GM21360 (cell line): Measurements from ENCODE around the gene ZNF74.

Experiments used
- ATAC-seq: cut with Tn5 transposase; IDR thresholded peaks from one replicate; pipeline ENCODE4 v1.9.1; 2021; ENCODE audit warnings: mild to moderate bottlenecking, moderate library complexity; ENCODE audit not compliant: unreplicated experiment

ZNF74 gene

DNA sequence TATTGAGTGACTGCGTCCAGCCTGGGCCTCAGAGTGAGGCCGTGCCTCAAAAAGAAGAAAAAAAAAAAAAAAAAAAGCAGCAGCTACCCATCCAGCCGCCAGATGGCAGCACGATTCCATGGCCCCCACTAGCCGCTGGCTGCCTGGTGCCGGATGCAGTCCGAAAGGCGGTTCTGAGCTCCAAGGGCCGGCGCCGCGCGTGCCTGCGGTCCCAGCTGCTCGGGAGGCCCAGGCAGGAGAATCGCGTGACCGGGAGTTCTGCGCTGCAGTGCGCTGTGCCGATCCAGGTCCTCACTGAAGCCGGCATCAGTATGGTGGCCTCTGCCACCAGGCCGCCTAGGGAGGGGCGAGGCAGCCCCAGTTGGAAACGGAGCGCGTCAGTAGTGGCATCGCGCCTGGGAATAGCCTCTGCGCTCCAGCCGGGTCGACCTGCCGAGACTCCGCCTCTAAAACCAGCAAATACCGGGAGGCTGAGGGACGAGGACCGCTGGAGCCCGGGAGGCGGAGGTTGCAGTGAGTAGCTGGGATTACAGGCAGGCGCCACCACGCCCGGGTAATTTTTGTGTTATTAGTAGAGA is 24.3 kb downstream of the ZNF74 start:
- no peak for ATAC-seq

DNA sequence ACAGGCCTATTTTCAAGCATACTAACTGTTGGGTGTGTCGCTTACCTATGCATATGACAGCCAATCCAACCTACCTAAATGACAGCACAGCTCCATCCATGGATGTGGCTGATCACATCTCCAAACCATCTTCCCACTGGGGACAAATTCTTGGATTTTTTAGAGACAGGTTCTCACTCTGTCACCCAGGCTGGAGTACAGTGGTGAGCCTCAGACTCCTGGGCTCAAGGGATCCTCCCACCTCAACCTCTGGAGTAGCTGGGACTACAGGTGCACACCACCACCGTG is 25.7 kb downstream of the ZNF74 start:
- ATAC-seq: no peak

DNA sequence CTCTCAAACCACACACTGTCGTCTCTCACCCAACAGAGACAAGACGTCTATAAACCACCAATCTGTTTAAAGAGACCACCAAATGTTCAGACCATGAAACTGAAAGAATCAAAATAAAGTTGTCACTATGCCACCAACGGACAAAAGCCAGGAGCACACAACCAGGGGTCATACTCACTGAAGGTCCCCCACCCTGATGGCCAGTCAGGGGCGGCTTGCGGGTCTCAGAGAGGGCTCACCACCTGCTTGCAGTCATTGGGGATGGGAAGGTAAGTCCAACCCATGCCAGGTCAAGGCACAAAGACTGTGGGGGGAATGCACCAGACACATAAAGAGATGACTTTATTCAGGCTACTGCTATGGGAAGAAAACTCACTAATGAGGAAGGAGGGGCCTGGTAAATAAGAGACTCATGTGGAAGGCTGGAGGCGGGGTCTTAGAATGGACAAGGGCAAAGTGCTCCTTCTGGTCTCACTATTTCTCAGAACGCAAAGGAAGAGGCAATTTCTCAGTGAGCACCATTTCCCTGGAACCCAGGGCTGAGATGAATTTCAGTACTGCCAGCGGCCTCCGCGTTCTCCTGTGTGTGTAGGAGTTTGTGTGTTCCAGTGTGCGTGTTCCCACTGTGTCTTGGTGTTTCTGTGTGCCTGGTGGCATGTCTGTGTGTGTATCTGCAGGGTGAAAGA is 26.3 kb downstream of the ZNF74 start:
- no peak for ATAC-seq

DNA sequence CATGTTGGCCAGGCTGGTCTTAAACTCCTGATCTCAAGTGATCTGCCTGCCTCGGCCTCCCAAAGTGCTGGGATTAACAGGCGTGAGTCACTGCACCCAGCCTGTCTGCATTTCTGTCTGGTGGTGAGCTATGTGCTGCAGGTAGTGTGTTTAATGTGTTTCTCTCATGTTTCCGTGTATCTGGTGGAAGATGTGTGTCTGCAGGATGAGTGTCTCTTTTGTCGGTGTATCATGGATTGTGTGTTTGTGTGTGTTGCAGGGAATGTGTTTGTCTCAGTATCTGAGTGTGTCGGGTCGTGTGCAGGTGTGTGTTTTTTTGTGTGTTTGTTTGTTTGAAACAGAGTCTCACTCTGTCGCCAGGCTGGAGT is 27.5 kb downstream of the ZNF74 start:
- ATAC-seq: no peak

DNA sequence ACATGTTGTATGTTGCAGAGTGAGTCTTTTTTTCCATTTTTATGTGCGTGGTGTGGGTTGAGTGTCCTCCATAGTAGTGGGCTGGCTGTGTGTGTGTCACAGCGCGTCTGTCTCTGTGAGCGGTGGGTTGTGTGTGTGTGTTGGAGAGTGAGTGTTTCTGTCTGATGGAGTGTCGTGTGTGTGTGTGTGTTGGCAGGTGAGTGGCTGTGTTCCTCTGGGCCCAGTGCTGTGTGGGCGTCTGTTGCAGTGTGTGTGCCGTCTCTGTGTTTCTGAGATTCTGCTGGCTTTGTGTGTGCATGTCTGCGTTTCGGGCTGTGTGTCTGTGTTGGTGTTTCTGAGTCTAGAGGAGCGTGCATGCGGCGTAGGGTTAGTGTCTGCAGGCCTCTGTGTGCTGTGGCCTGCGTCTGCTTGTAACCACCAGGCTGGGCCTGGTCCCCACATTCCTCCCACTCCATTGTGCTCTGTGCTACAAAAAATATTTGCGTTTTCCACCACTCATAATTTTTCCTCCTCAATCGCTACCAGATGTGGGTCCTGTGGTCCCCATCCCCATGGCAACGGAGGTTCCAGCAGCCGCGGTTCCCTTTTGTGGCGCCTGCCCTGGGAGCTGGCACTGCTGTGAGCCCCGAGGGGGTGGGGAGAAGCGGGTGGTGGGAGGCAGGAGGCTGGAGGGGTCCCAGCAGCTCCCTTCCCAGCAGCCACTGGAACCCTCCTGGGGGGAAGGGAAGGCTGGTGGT is 28.5 kb downstream of the ZNF74 start:
- ATAC-seq: no peak

DNA sequence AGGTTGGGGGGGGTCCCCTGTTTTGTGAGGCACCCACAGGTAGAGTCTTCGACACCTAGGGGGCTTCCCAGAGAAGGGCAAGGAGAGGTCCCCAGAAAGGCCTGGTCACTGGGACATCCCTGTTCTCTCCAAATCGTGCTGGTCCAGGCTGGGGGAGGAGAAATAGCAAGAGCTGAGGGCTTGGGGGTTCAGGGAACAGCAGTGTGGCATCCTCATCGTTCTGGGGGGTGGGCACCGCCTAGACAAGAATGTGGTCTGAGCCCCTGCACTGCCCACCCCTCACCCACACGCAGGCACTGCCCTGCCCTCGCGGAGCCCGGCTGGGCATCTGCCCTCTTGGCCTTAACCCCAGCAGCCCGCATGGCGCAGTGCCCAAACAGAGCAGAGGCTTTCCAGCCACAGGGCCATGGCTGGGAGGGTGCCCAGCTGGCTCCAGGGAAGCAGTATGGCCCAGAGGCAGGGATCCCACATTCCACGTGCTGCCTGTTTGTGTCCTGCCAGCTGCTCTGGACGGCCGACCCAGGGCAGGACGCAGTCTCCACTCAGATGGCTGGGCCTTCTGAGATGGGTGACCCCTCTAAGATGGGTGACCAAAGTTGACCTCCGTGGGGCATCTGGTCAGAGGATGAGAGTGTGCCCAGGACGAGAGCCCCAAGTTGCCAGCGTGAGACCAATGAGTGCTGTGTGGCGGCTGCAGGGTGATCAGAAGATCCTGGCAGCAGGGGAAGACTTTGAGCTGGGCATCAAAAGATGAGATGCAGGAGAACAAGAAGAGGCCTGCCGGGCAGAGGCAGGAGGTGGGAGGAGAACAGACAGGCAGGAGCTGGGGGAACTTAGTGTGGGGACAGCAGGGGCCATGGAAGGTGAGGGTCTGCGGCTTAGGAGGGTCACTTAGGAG is 29.3 kb downstream of the ZNF74 start:
- ATAC-seq: no peak

DNA sequence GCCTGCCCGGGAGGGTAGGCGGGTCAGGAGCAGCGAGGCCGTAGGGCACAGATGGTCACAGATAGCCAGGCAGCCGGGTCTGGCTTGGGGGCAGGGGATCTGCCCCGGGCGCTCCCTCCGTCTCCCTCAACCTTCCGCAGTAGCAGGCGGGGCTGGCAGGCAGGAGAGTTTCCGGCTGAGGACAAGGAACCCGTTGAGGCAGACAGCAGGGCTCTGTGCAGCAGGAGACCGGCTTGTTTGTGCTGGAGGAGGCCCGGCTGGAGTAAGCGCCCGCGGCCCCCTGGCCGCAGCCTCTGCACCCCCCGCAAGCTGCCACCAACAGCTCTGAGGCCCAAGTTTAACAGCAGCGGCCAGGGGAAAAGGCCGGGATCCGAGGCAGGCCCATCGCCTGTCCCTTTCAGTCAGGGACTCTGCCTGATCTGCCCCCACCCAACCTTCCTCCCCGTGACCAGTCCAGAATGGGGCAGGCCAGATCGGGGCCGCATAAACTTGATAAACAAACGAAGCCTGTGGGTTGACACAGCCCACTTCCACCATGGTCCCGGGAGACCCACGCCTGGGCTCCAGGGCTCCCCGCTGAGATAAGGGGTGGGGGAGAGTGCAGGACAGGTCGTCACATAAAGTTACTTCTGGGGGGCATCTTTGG is 30.1 kb downstream of the ZNF74 start:
- ATAC-seq: no peak

DNA sequence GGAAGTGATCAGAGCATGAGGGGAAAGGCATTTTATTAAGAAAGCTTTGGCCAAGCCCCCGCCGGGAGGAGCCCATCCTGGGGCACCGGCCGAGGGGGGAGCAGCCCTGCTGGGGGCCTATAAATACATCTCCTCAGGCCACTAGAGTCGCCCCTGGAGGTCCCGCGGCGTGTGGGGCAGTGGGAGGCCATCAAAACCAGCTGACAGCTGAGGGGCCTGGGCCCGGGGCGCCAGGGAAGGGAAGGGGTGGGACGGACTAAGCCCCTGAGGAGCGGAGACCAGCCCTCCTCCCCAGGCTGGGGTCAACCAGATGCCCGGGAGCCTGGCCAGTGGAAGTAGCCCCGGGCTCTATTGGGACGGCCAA is 30.6 kb downstream of the ZNF74 start:
- ATAC-seq: no peak

DNA sequence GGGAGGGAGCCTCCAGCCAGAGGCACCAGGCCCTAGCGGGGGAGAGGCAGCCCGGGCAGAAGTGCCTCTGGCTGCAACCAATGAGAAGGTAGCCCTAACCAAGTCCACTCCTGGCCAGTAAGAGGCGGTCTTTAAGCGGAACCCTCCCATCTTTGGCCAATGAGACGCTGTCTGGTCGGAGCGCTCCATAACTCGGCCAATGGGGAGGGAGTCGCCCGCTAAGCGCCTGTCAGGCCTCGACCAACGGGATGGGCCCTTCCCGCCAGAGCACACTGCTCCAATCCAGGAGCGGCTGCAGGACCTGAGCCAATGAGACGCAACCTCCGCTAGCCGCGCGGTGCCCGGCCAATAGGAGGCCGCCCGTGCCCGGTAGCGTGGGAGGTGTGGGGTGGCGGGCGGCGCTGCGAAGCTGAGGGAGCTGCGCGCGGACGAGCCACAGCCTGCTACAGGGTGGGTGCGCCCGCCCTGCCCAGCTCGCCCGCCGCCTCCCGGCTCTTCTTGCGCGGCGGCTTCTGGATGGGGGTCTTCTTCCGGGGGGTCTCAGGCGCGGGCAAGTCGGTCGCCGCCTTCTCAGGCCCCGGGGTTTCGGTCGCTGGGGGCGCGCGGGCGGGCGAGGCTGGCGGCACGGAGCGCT is 31.1 kb downstream of the ZNF74 start:
- ATAC-seq: no peak

DNA sequence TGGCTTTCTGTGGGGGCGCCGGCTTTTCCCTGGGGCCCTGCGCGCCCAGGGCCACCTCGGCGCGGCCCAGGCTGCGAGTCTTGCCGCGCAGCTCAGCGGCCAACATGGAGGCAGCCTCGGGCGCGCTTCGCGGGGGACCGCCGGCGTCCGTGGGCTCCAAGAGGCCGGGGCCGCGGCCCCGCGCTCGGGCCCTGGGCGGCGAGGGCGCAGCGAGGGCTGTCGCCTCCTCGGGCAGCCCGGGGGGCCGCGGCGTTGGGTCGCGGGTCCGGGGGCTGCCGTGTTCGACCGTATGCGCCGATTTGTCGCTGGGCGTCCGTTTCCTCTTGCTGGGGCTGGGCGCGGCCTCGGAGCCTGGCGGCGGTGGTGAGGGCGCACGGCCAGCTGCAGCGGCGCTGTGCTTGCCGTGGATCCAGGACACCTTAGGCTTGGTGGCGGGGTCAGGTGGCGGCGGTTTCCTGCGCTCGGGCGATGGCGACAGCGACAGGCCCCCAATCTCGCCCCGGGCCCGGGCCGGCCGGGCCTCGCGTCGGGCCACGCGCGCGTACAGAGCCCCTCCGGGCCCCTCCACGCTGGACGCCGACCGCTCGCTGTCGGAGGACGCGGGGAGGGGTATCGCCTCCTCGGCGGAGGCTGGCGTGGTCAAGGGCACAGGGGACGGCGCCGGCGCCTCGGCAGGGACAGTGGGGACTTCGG is 31.8 kb downstream of the ZNF74 start:
- ATAC-seq: no peak

DNA sequence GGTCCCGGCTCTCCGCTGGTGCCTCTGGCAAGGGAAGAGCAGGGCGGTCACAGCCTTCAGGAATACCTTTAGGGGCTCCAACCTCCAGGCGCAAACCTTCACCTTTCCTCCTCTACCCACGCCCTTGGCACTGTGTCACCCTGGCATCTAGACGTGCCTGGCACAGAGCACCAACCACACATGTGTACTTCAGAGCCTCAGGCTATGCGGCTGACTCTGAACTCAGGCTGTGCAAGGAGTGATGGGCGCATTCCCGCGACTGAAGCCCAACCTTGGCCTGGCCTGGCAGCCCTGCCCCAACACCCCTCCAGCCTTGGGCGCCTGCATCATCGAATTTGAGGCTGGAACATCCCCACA is 32.3 kb downstream of the ZNF74 start:
- ATAC-seq: no peak

DNA sequence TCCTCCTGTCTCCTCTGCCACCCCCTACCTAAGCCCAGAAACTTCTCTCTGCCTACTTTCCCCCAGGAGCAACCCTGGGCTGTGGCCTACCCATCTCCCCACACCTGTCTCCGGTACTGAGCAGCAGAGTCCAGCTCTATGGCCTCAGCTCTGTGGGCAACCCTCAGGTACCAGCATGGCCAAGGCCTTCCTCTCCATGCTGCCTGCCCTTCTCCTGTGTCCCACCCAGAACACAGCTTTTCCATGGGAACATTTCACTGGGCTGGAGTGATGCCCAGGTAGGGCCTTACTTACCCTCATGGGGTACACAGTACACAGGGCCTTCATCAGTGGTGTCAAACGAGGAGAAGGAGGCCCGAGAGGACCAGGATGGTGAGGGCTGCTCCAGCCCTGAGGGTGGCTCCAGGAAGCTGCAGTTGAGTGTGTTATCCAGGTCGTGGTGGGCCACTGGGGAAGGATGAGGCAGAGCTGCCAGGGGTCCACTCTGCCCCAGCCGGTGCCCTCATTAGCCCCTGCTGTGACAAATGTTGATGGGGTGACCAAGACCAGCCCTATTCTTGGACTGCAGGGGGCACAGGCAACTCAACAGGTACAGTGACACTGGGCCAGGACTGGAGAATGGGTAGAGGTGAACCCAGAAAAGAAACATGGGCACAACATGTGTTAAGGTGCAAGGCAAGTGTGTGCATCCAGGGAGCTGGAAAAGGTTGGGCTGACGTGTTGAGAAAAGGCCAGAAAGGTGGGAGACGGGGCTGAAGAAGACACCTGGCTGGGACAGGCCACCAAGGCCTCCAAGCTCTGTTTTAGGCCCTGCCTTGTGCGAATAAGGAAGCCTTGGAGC is 33.4 kb downstream of the ZNF74 start:
- no peak for ATAC-seq

DNA sequence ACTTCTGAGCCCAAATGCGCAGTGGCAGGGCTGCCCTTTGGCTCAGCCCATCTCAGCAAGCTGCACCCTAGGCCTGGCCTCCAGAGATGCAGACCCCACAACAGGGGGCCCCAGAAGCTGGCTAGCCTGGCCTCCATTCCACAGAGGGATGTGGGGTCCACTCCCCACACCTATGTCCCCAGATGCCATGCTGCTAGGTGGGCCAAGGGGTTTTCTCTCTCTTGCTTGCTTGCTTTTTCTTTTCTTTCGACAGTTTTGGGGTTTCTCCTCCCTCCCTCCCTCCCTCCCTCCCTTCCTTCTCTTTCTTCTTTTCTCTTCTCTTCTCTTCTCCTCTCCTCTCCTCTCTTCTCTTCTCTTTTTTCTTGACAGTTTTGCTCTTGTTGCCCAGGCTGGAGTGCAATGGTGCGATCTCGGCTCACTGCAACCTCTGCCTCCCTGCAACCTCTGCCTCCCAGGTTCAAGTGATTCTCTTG is 34.0 kb downstream of the ZNF74 start:
- ATAC-seq: no peak

DNA sequence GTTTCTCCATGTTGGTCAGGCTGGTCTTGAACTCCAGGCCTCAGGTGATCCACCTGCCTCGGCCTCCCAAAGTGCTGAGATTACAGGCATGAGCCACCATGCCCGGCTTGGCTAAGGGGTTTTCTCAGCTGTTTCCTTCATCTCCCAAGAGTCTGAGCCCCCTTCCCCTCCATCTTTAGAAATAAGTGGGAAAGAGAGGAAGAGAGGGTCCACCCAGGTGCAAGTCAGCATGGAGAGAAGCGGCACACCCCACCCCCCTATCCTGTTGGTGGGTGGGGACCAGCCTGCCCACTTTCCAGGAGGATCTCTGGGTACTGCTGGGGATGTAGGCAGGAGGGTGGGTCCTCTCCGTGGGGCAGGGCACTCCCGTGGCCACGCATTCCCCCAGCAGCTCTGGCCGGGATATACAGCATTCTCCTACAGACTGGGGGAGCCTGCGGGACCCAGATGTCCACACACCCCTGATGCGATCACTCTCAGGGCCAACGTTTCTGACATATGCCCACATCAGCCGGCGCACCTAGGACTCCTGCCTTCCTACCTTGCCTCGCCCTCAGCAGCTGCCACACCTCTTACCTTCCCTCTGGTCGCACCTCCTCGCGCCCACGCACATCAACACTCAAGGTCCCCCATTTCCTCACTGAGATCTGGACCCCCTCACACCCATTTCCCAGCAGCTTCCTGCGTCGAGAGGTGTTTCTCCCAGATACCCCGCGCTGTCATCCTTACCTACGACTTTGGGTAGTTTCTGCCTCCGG is 34.7 kb downstream of the ZNF74 start:
- ATAC-seq: no peak

DNA sequence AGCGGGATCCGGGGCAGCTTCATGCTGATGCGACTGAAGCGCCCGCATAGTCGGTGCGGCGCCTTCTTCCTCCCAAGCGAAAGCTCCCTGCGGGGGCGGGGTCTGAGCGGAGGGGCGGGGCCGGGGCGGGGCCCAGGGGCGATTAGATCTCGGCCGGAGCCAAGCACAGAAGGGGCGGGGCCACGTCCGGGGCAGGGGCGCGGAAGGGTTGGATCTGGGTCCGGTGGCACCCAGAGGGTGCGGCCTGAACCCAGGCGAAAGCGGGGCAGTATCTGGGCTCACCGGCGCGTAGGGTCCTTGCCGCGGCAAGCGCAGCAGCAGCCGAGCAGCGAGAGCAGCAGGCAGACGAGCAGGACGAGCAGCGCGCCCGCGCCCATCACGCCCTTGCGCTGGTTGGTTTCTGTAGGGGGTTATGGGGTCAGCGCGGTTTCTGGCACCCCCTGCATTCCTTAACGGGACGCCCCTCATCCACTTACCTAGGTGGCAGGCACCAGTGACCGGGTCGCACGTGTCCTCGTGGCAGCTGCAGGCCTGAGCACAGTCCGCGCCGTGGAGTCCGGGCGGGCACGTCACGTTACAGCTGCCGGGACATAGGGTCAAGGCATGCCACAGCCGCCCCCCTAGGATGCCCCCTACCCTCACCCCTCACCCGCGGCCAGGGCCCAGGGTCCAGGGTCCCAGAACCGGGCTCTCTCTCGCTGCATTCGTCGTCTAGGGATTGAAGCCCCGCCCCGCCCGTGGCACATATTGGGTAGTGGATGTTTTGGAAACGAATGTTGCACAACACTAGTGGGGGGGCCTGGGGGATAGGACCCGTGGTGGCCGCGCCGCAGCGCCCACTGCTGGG is 35.5 kb downstream of the ZNF74 start:
- peak; percentile 48 for ATAC-seq

DNA sequence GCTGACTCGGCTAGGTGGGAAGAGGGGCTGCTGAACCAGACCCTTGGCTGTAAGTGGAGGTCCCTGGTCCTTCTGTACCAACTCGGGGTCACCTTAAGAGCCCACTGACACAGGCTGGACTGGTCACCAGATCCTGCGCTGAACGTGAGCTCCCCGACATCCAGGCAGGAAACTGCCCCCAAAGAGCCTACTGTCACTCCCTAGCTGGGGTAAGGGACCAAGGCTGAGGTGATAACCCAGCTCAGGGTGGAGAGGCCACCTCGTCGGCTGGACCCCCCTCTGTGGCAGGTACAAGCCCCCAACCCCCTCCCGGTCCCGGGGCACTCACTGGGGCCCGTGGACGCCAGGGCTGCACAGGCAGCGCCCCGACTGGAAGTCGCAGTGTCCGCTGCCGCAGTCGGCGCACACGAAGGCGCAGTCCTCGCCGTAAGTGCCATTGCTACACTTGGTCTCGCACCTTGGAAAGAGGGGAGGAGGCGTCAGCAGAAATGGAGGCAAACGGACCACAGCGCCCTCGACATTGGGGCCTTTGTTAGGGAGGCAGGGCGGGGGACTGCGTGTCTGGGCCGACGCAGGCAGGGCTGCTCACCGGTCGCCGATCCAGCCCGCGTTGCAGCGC is 36.3 kb downstream of the ZNF74 start:
- no peak for ATAC-seq
